ENCODE results near the gene UTF1.

DNA sequence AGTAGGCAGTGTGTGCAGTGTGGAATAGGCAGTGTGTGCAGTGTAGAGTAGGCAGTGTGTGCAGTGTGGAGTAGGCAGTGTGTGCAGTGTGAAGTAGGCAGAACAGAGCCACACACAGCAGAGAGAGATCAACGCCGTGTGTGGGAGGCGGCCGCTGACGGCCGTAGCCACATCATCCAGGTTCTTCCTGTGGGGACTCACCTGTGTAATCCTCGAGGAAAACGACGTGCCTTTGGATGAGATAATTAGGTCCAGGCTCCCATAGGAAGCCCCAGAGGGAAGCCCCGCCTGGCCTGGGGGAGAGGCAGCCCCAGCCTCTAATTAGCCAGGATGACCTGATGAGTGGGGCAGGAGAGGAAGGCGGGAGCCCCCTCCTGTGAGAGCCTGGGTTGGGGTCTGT lies 44.6 kb upstream of the UTF1 start:
- no peak for TF ChIP-seq CTCF (conservative IDR thresholded peaks at IDR 0.05; ENCODE audit: low read length)
- no peak for TF ChIP-seq EZH2phosphoT487 (IDR thresholded peaks at IDR 0.05; ENCODE audit: borderline replicate concordance, low read depth, low read length)

Data from OCI-LY7 (cell line).